HepG2 (cell line): Measurements from ENCODE around the gene TSC22D2. TPM values are rescaled to one million over a fixed set of nuclear protein-coding genes. Genes with fewer than 3 reads are reported as not detected.
A peak's percentile ranks its signal among the peaks of the same experiment; 100 is the strongest.

Experiments used
- AGO2 ChIP-seq: fragments of 200-400 bp; formaldehyde crosslinking; optimal IDR thresholded peaks from 2 replicates; pipeline ENCODE3; 2017; ENCODE audit warnings: mild to moderate bottlenecking, low read depth, low read length, moderate library complexity
- CBFB ChIP-seq: sonication (generic); formaldehyde crosslinking; IDR thresholded peaks from 2 replicates; pipeline ENCODE4 v1.4.0; 2020; ENCODE audit warnings: missing genetic modification reagents
- CBX2 ChIP-seq, 2 experiments: fragments of 200-600 bp in 1 of 2; sonication (generic); formaldehyde crosslinking in 1 of 2; IDR thresholded peaks; 2 replicates each; pipeline versions ENCODE4 v1.7.0 to v1.8.1; 2018 to 2022; ENCODE audit warnings: low read depth in 2 of 2, low read length in 1 of 2, mild to moderate bottlenecking in 1 of 2, missing genetic modification reagents in 1 of 2
- CHD2 ChIP-seq: IDR thresholded peaks from 2 replicates; pipeline ENCODE4 v1.6.1; 2011; ENCODE audit warnings: low read depth, low read length, improper control_type of control experiment
- DR1 ChIP-seq: sonication (generic); formaldehyde crosslinking; IDR thresholded peaks from 2 replicates; pipeline ENCODE4 v1.8.0; 2021; ENCODE audit warnings: mild to moderate bottlenecking, missing genetic modification reagents, inconsistent platforms
- FOXO4 ChIP-seq: sonication (generic); formaldehyde crosslinking; conservative IDR thresholded peaks from 2 replicates; pipeline ENCODE4 v1.8.1; 2023; ENCODE audit warnings: missing genetic modification reagents
- HNRNPL ChIP-seq: fragments of 200-400 bp; formaldehyde crosslinking; IDR thresholded peaks from 2 replicates; pipeline ENCODE4 v1.6.1; 2017; ENCODE audit warnings: mild to moderate bottlenecking, low read depth, low read length
- HOMEZ ChIP-seq: IDR thresholded peaks from 2 replicates; pipeline ENCODE4 v1.6.1; 2016; ENCODE audit warnings: low read depth
- KDM1A ChIP-seq: IDR thresholded peaks from 2 replicates; pipeline ENCODE4 v1.6.1; 2016; ENCODE audit warnings: missing compliant biosample characterization
- KDM3A ChIP-seq: IDR thresholded peaks from 2 replicates; pipeline ENCODE4 v1.6.1; 2018; ENCODE audit warnings: low read depth, missing compliant biosample characterization
- MLX ChIP-seq: IDR thresholded peaks from 2 replicates; pipeline ENCODE4 v1.6.1; 2016
- MTF1 ChIP-seq: sonication (generic); formaldehyde crosslinking; IDR thresholded peaks from 2 replicates; pipeline ENCODE4 v1.5.0; 2020; ENCODE audit warnings: missing genetic modification reagents
- NFYC ChIP-seq: IDR thresholded peaks from 2 replicates; pipeline ENCODE4 v1.6.1; 2016; ENCODE audit warnings: missing genetic modification reagents, missing compliant biosample characterization
- NONO ChIP-seq, 2 experiments: fragments of 450-650 bp in 1 of 2; sonication (generic) in 1 of 2; formaldehyde crosslinking in 1 of 2; IDR thresholded peaks in 1 of 2; conservative IDR thresholded peaks in 1 of 2; 2 replicates each; pipeline versions ENCODE4 v1.6.1 to v1.8.0; 2017 to 2022; ENCODE audit warnings: mild to moderate bottlenecking in 1 of 2, missing genetic modification reagents in 1 of 2, moderate library complexity in 1 of 2
- NPAS2 ChIP-seq: sonication (generic); formaldehyde crosslinking; IDR thresholded peaks from 2 replicates; pipeline ENCODE4 v1.8.0; 2022; ENCODE audit warnings: mild to moderate bottlenecking, missing genetic modification reagents, borderline replicate concordance
- NR2F2 ChIP-seq: IDR thresholded peaks from 2 replicates; pipeline ENCODE4 v1.6.1; 2012; ENCODE audit warnings: low read depth, inconsistent platforms, borderline replicate concordance
- PHF20 ChIP-seq: sonication (generic); formaldehyde crosslinking; IDR thresholded peaks from 2 replicates; pipeline ENCODE4 v1.5.0; 2020; ENCODE audit warnings: mild to moderate bottlenecking, missing genetic modification reagents
- RCOR2 ChIP-seq: IDR thresholded peaks from 2 replicates; pipeline ENCODE4 v1.6.1; 2016; ENCODE audit warnings: missing biosample characterization, missing genetic modification reagents
- RFX1 ChIP-seq: fragments of 450-650 bp; IDR thresholded peaks from 2 replicates; pipeline ENCODE4 v1.6.1; 2017
- THAP11 ChIP-seq: IDR thresholded peaks from 2 replicates; pipeline ENCODE4 v1.6.1; 2016; ENCODE audit warnings: missing biosample characterization, missing genetic modification reagents
- ZBTB20 ChIP-seq: sonication (generic); formaldehyde crosslinking; IDR thresholded peaks from 2 replicates; pipeline ENCODE4 v1.8.1; 2023; ENCODE audit warnings: missing genetic modification reagents, low read depth, mild to moderate bottlenecking, borderline replicate concordance
- ZFP90 ChIP-seq: sonication (generic); formaldehyde crosslinking; IDR thresholded peaks from 2 replicates; pipeline ENCODE4 v1.8.0; 2022; ENCODE audit warnings: missing genetic modification reagents, mild to moderate bottlenecking, inconsistent platforms, borderline replicate concordance
- ZNF513 ChIP-seq: sonication (generic); formaldehyde crosslinking; conservative IDR thresholded peaks from 2 replicates; pipeline ENCODE4 v1.5.0; 2020; ENCODE audit warnings: missing genetic modification reagents
- ZNF761 ChIP-seq: sonication (generic); formaldehyde crosslinking; conservative IDR thresholded peaks from 2 replicates; pipeline ENCODE4 v1.4.0; 2020; ENCODE audit warnings: mild to moderate bottlenecking, missing genetic modification reagents
- polyA plus RNA-seq, 8 experiments: library from polyadenylated mRNA; depleted of rRNA in 3 of 8; stranded (reverse) in 7 of 8; unstranded in 1 of 8; fragments of >200 nt; fragmentation: Illumina TruSeq in 4 of 8; extraction: Trizol in 4 of 8; gene quantifications; 2 replicates each; pipeline versions ENCODE4 v1.2.1 to v1.2.3, GENCODE V29; 2011 to 2016; ENCODE audit warnings: low read depth in 4 of 8, missing spikeins in 1 of 8, mixed read lengths in 1 of 8; ENCODE audit not compliant: insufficient read depth in 1 of 8
- total RNA-seq, 5 experiments: library from RNA; depleted of rRNA; stranded (reverse); fragments of >200 nt; fragmentation: Illumina TruSeq; extraction: Trizol; gene quantifications; 2 replicates each; pipeline ENCODE4 v1.2.3, GENCODE V29; 2016; ENCODE audit warnings: low read depth in 1 of 5
- TF ChIP-seq, protein P1 (sequence below): sonication (generic); formaldehyde crosslinking; conservative IDR thresholded peaks from 2 replicates; pipeline ENCODE4 v1.4.0; 2020; ENCODE audit warnings: missing genetic modification reagents

TSC22D2 gene
- total and polyA plus RNA-seq, 2 of the 13 experiments (the other 11 are each of a cell fraction or from before 2014, with no cell fraction given), result 4.6 to 8.2 TPM

- no peak for TF ChIP-seq ZNF513 (CRISPR knock-in tag)
- TF ChIP-seq NONO (IDR thresholded peaks at IDR 0.05), result no peak
- no peak for TF ChIP-seq NONO (CRISPR knock-in tag; conservative IDR thresholded peaks at IDR 0.05)
- no peak for TF ChIP-seq RFX1
- TF ChIP-seq ZBTB20 (CRISPR knock-in tag), result no peak
- TF ChIP-seq FOXO4 (CRISPR knock-in tag), result no peak
- TF ChIP-seq PHF20 (CRISPR knock-in tag), result no peak
- TF ChIP-seq MLX, result no peak
- TF ChIP-seq NPAS2 (CRISPR knock-in tag), result no peak
- TF ChIP-seq THAP11, result no peak
- TF ChIP-seq NR2F2, result no peak
- no peak for TF ChIP-seq ZFP90
- no peak for TF ChIP-seq NFYC
- TF ChIP-seq KDM3A (CRISPR knock-in tag), result no peak
- TF ChIP-seq CHD2, result no peak
- no peak for TF ChIP-seq HOMEZ (CRISPR knock-in tag)
- no peak for TF ChIP-seq MTF1 (CRISPR knock-in tag)
- no peak for TF ChIP-seq CBFB (CRISPR knock-in tag)
- no peak for TF ChIP-seq AGO2
- no peak for TF ChIP-seq ZNF761 (CRISPR knock-in tag)
- TF ChIP-seq HNRNPL, result no peak
- peak; percentile 69; the same call in 1 of the 2 replicates for TF ChIP-seq RCOR2 (CRISPR knock-in tag)
- TF ChIP-seq, protein P1, sequence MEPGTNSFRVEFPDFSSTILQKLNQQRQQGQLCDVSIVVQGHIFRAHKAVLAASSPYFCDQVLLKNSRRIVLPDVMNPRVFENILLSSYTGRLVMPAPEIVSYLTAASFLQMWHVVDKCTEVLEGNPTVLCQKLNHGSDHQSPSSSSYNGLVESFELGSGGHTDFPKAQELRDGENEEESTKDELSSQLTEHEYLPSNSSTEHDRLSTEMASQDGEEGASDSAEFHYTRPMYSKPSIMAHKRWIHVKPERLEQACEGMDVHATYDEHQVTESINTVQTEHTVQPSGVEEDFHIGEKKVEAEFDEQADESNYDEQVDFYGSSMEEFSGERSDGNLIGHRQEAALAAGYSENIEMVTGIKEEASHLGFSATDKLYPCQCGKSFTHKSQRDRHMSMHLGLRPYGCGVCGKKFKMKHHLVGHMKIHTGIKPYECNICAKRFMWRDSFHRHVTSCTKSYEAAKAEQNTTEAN (CRISPR knock-in tag), result no peak
- TF ChIP-seq CBX2 (IDR thresholded peaks at IDR 0.05; ENCODE audit: low read depth, low read length), result no peak
- TF ChIP-seq CBX2 (CRISPR knock-in tag; IDR thresholded peaks at IDR 0.05; ENCODE audit: low read depth), result no peak
- no peak for TF ChIP-seq DR1 (CRISPR knock-in tag)
- peak; percentile 94 for TF ChIP-seq KDM1A (CRISPR knock-in tag)
Measured at GRCh38 chr3:150362515-150363302, 45.4 kb upstream of the TSC22D2 start (continued).
